Fibroblast of lung (primary cell): ENCODE data around the gene RARG. TPM values are rescaled to one million over a fixed set of nuclear protein-coding genes. Genes with fewer than 3 reads are reported as not detected.

Experiments
- DNase-seq, 2 donors: peaks; one replicate each; pipeline versions ENCODE4 v3.0.0 to v3.0.0-alpha.2; 2010; ENCODE audit warnings: low read depth in 2 of 2
- H2AFZ ChIP-seq: 2 replicates; pipeline ENCODE4 v1.5.1; 2012; ENCODE audit warnings: low read length, control low read depth, inconsistent platforms
- H3K27ac ChIP-seq: 2 replicates; pipeline ENCODE4 v1.5.1; 2011; ENCODE audit warnings: low read length, control low read depth; ENCODE audit not compliant: insufficient read depth
- H3K27me3 ChIP-seq: 2 replicates; pipeline ENCODE4 v1.5.1; 2011; ENCODE audit warnings: mild to moderate bottlenecking, low read length; ENCODE audit not compliant: control insufficient read depth, insufficient read depth
- H3K36me3 ChIP-seq: 2 replicates; pipeline ENCODE4 v1.5.1; 2011; ENCODE audit warnings: low read length; ENCODE audit not compliant: control insufficient read depth, insufficient read depth
- H3K4me1 ChIP-seq: 2 replicates; pipeline ENCODE4 v1.5.1; 2011; ENCODE audit warnings: low read length; ENCODE audit not compliant: control insufficient read depth, insufficient read depth; ENCODE audit errors: extremely low read depth
- H3K4me2 ChIP-seq: 2 replicates; pipeline ENCODE4 v1.5.1; 2011; ENCODE audit warnings: low read length, control low read depth; ENCODE audit not compliant: insufficient read depth; ENCODE audit errors: extremely low read depth
- H3K4me3 ChIP-seq, 4 experiments: fragments of 200-600 bp in 1 of 4; sonication (generic) in 1 of 4; replicated peaks in 1 of 4; 2 replicates each; pipeline ENCODE4 v1.5.1; 2011 to 2016; ENCODE audit warnings: low read length in 4 of 4, low read depth in 3 of 4, mild to moderate bottlenecking in 3 of 4, control low read depth in 2 of 4, inconsistent platforms in 1 of 4, mixed read lengths in 1 of 4; ENCODE audit not compliant: insufficient read depth in 1 of 4; ENCODE audit errors: control extremely low read depth in 1 of 4
- H3K79me2 ChIP-seq: 2 replicates; pipeline ENCODE4 v1.5.1; 2012; ENCODE audit warnings: mild to moderate bottlenecking, low read length, inconsistent platforms; ENCODE audit not compliant: control insufficient read depth, insufficient read depth
- H3K9ac ChIP-seq: 2 replicates; pipeline ENCODE4 v1.5.1; 2011; ENCODE audit warnings: mild to moderate bottlenecking, low read length, control low read depth; ENCODE audit not compliant: insufficient read depth
- H3K9me3 ChIP-seq: 2 replicates; pipeline ENCODE4 v1.5.1; 2012; ENCODE audit warnings: low read depth, low read length; ENCODE audit not compliant: control insufficient read depth, insufficient read depth
- H4K20me1 ChIP-seq: 2 replicates; pipeline ENCODE4 v1.5.1; 2011; ENCODE audit warnings: low read length; ENCODE audit not compliant: control insufficient read depth, insufficient read depth; ENCODE audit errors: extremely low read depth
- CTCF ChIP-seq, 2 donors: IDR thresholded peaks in 1 of 2; conservative IDR thresholded peaks in 1 of 2; 1 replicate in 1 of 2; 2 replicates in 1 of 2; pipeline ENCODE4 v1.5.1; 2011 to 2012; ENCODE audit warnings: low read length in 2 of 2, control low read depth in 1 of 2, inconsistent platforms in 1 of 2, low read depth in 1 of 2, mild to moderate bottlenecking in 1 of 2
- EZH2 ChIP-seq: IDR thresholded peaks from 2 replicates; pipeline ENCODE4 v1.5.1; 2012; ENCODE audit warnings: low read length, control low read depth, mild to moderate bottlenecking; ENCODE audit errors: missing control alignments
- polyA plus RNA-seq, 2 donors: library from polyadenylated mRNA; depleted of rRNA in 1 of 2; stranded (reverse) in 1 of 2; unstranded in 1 of 2; fragments of >200 nt; gene quantifications; 2 replicates each; pipeline ENCODE4 v1.2.1, GENCODE V29; 2011 to 2012; ENCODE audit warnings: missing spikeins in 1 of 2
- total RNA-seq: library from RNA; depleted of rRNA; stranded (reverse); fragments of >200 nt; gene quantifications from 2 replicates; pipeline ENCODE4 v1.2.1, GENCODE V29; 2014

The RARG gene
- total and polyA plus RNA-seq, 2 donors (not counting 1 experiment from before 2014, with no cell fraction given), result 30.4 to 51.4 TPM

- TF ChIP-seq EZH2 (no peak), CTCF (conservative IDR thresholded peaks at IDR 0.05 in 1 of 2, IDR thresholded peaks at IDR 0.05 in 1 of 2; ENCODE audit: low read depth in 1 of 2, low read length in 2 of 2) (no peak)
- Histone ChIP-seq H3K27ac (no peak overlapping the region), H3K4me1 (peaks cover 19% of the 10 kb centered on the region), H3K9ac (no peak overlapping the region), H3K9me3 (no peaks in the 10 kb centered on the region), H2AFZ (no peak overlapping the region), H3K27me3 (no peaks in the 10 kb centered on the region), H3K79me2 (no peaks in the 10 kb centered on the region), H3K4me3 (peak overlapping the region in 1 of 4 experiments; percentile 91), H3K4me2 (peak overlapping the region; percentile 69), H4K20me1 (no peaks in the 10 kb centered on the region), H3K36me3 (peaks cover 3% of the 10 kb centered on the region)
- no peak for DNase-seq
Measured at GRCh38 chr12:53230108-53230845, 1.7 kb downstream of the RARG start.

- Histone ChIP-seq H3K9me3 (no peaks in the 10 kb centered on the region), H3K36me3 (peaks cover 3% of the 10 kb centered on the region), H4K20me1 (no peaks in the 10 kb centered on the region), H3K27me3 (no peaks in the 10 kb centered on the region), H3K79me2 (no peaks in the 10 kb centered on the region), H3K4me2 (no peak overlapping the region), H3K4me1 (peaks cover 21% of the 10 kb centered on the region), H3K4me3 (peak overlapping the region in 1 of 4 experiments; percentile 39), H3K27ac (no peak overlapping the region), H2AFZ (no peak overlapping the region), H3K9ac (no peak overlapping the region)
- no peak for DNase-seq
- no peak for TF ChIP-seq EZH2
- no peak for TF ChIP-seq CTCF (conservative IDR thresholded peaks at IDR 0.05 in 1 of 2, IDR thresholded peaks at IDR 0.05 in 1 of 2; ENCODE audit: low read depth in 1 of 2, low read length in 2 of 2)
Measured at GRCh38 chr12:53229454-53229853, 2.6 kb downstream of the RARG start.

GRCh38 chr12:53227836-53228235, 4.2 kb downstream of the RARG start:
- Histone ChIP-seq H3K27me3 (no peaks in the 10 kb centered on the region), H3K36me3 (peaks cover 3% of the 10 kb centered on the region), H2AFZ (no peak overlapping the region), H3K9me3 (no peaks in the 10 kb centered on the region), H3K4me2 (no peak overlapping the region), H3K4me3 (no peak overlapping the region), H3K27ac (no peak overlapping the region), H3K79me2 (no peaks in the 10 kb centered on the region), H3K9ac (no peak overlapping the region), H3K4me1 (peaks cover 21% of the 10 kb centered on the region), H4K20me1 (no peaks in the 10 kb centered on the region)
- no peak for DNase-seq
- no peak for TF ChIP-seq EZH2
- no peak for TF ChIP-seq CTCF (conservative IDR thresholded peaks at IDR 0.05 in 1 of 2, IDR thresholded peaks at IDR 0.05 in 1 of 2; ENCODE audit: low read depth in 1 of 2, low read length in 2 of 2)
